ACHN (cell line): Measurements from ENCODE around the gene NTRK2.

Source experiments
- DNase-seq: peaks from one replicate; pipeline ENCODE4 v3.0.0-alpha.2; 2015
- in situ Hi-C: cut with HindIII; loops from 2 replicates; pipeline ENCODE4 v1.10.0; 2017; ENCODE audit warnings: low sequenced_read_pairs, low pct_ligation_motif_present, low pct_unique_long_range_greater_than_20kb

Gene NTRK2

GRCh38 chr9:84858364-84858763 lies 188.8 kb downstream of the NTRK2 start:
- no peak for DNase-seq
- in situ Hi-C loops, result no loop called here

DNA sequence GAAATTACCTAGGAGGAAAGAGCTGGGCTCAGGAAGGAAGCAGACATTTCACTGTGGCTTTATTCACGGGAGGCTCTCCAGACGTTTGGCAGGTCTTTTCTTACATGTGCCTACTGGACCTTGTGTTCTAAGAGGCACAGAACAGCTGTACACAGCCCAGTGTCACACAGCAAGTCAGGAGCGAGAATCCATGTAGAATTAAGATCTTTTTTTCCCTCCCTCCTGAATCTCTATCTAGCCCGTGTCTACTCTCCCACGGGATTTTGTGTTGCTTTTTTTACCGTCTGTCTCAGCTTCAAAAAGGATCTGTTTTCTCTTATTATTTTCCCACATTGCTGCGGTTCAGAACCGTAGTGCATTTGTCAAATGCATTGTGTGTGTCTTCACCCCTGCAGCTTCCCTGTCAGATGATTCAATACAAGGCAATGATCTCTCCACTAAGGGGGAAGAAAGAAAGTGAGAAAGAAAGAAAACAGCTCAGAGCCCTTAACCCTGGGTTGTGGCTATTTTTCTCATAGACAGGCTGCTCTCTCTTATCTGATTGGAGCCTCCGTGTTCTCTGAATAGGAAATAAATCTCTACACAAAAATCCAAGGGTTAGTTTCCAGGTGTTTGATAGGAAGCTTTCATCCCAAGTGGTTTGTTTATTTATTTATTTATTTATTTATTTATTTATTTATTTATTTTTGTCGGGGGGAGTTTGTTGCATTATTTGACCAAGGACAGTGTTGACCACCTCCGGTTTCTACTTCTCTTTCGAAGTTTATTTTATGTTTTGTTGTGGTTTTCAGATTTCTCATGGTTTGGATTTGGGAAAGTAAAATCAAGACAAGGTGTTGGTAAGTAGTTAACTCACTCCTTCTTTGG lies 191.0 kb downstream of the NTRK2 start:
- in situ Hi-C loops, result no loop called here
- no peak for DNase-seq

GRCh38 chr9:84861455-84861854 lies 191.9 kb downstream of the NTRK2 start:
- in situ Hi-C loops, result no loop called here
- no peak for DNase-seq

DNA sequence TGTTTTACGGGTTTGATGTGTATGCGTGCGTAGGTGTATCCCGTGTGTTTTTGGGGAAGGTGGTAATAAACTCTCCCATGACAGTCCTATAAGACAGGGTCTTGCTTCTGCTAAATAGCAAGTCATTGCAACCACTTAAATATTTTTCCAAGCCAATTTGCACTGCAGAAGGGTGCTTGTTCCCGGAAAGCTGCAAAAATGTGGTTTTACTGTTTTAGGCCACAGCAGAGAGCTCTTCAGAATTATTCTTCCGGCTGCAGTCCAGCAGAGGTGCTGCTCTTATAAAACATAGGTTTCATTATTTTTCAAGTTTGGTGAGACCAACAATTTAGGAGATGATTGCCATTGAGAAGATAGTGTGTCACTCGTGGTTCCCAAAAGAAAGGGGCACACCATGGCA lies 192.8 kb downstream of the NTRK2 start:
- in situ Hi-C loops, result no loop called here

DNA sequence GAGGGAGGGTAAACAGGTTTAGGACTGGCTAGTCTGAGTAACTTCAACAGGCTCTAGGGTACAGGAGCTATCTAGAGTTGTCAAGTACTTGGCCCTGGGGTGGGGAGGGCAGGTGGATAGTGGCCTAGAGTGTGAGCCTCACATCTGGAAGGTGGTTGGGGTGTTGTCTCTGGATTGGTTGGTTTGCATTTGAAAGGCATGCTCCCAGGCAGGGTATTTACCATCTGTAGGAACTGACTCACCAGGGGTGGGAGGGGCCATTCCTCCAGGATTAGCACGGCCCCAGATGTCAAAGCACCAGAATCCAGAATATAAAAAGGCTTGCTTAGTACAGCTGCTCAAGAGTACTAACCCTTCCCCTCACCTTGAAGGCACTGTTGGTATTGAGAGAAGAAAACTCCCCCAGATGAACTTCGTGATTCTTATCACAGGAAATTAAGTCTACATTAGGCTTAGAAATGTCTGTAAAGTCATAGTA lies 193.3 kb downstream of the NTRK2 start:
- in situ Hi-C loops, result no loop called here

More for the DNA sequence above, 192.8 kb downstream of the NTRK2 start:
- DNase-seq, result no peak

GRCh38 chr9:84863372-84863771 lies 193.8 kb downstream of the NTRK2 start:
- in situ Hi-C loops, result no loop called here
- DNase-seq, result no peak

More for the DNA sequence above, 193.3 kb downstream of the NTRK2 start:
- DNase-seq, result no peak

GRCh38 chr9:84866396-84867175 lies 197.1 kb downstream of the NTRK2 start:
- DNase-seq, result no peak
- in situ Hi-C loops, result no loop called here

DNA sequence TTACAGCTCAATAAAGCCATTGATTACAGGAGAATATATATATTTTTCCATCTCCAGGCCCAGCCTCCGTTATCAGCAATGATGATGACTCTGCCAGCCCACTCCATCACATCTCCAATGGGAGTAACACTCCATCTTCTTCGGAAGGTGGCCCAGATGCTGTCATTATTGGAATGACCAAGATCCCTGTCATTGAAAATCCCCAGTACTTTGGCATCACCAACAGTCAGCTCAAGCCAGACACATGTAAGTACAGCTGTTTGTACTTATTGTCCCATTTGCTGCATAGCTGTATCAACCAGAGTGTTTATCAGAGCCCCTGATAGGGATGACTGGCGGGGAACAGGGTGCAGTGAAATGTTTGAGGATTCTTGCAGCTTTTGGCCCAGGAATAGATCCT lies 197.7 kb downstream of the NTRK2 start:
- in situ Hi-C loops, result no loop called here
- DNase-seq, result no peak

DNA sequence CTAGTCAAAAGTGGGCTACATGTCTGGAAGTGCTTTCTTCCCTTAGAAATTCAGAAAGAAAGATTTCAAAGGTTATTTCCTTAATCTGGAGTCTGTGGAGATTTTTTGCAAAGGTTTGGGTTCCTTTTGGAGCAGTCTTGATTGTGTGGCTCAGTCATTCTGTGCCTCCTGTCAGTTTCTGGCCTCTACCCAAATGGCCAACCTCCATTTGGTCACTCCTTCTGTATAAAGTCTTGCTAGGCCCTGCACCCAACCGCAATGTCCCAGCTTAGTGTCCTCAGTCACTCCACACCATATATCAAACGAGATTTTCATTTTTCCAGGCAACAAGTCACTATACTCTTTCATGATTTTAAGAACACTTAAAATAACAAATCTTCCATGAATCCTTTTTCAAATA lies 199.6 kb downstream of the NTRK2 start:
- in situ Hi-C loops, result no loop called here

GRCh38 chr9:84871983-84872382 lies 202.5 kb downstream of the NTRK2 start:
- no peak for DNase-seq
- in situ Hi-C loops, result no loop called here

More for the DNA sequence above, 199.6 kb downstream of the NTRK2 start:
- no peak for DNase-seq

DNA sequence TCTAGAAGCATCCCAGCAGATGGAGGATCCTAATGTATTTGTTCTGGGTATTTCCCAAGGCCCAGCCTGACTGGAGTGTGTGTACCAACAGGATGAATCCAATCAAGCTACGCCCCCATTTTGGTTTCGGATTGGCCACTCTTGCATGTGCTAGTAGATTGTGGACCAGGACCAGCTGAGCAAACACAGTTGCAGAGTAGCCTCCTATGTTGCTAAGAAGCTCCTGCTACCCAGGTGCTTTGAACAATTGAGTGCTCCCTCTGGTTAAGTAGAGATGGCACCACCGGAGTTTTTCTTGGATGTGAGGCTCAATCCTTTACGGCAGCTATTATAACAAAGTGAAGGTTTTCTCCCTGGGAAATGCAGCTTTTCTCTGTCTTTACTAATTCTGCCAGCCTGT lies 204.5 kb downstream of the NTRK2 start:
- no peak for DNase-seq
- in situ Hi-C loops, result no loop called here

DNA sequence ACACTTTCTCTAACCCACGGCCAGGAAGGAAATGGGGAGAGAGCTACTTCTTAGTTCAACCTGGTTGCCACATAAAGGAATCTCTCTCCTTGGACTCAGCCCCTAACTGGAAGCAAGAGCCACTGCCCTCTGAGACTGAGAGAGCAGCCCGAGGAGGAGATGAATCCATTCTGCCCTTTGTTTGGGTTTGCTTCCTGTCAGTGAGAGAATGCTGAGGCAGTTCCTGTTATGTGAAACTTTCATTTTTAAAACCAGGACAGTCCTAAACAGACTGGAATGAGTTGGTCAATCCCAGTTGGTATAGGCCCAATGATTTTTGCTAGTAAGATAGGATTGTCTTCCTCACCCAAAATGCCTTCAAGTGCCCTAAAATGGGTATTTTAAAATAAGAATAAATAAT lies 205.1 kb downstream of the NTRK2 start:
- in situ Hi-C loops, result no loop called here

DNA sequence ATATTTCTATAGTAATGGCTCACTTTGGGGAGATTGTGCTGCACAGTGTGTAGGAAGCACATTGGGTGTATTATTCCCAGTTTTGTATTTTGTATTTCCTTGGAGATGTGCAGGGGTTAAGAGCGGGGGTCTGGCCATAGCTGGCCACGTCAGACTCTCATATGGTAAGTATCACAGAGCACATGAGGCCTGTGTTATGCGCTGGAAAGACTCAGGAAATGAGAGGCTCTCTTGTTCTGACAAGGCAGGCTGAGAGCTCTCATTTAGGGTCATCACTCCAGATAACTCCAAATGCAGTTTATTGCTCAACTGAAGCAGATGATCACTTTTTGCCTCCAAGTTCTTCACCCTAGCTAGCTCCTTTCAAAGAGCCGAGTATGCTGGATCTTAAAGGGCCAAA lies 205.7 kb downstream of the NTRK2 start:
- in situ Hi-C loops, result no loop called here
- DNase-seq, result no peak

More for the DNA sequence above, 205.1 kb downstream of the NTRK2 start:
- no peak for DNase-seq

- in situ Hi-C loops, result no loop called here
These were observed 210.1 kb downstream of the NTRK2 start for GRCh38 chr9:84879631-84880030.

GRCh38 chr9:84880835-84881234 lies 211.3 kb downstream of the NTRK2 start:
- DNase-seq, result no peak
- in situ Hi-C loops, result no loop called here

More at GRCh38 chr9:84879631-84880030, 210.1 kb downstream of the NTRK2 start:
- no peak for DNase-seq

GRCh38 chr9:84886866-84887265 lies 217.3 kb downstream of the NTRK2 start:
- no peak for DNase-seq

DNA sequence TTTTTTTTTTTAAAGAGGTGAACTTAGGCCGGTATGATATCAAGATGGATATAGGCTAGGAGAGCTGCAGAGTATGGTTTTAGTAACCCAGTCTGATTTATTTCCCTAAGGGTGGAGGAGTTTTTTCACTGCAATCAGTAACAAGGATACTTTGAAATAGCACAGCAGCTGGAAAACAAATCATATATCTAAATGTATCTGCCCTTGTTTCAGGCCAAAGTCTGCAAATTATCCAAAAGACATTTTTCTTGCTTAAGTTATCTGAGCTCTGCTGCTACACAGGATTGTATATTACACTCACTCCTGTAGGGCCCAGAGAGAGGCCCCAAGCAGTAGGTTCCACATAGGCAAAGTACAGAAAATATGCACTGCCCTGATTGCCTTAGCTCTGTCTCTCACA lies 222.4 kb downstream of the NTRK2 start:
- in situ Hi-C loops, result no loop called here

More at GRCh38 chr9:84886866-84887265, 217.3 kb downstream of the NTRK2 start:
- in situ Hi-C loops, result no loop called here

GRCh38 chr9:84893419-84894128 lies 224.0 kb downstream of the NTRK2 start:
- no peak for DNase-seq
- in situ Hi-C loops, result no loop called here

More for the DNA sequence above, 222.4 kb downstream of the NTRK2 start:
- no peak for DNase-seq

DNA sequence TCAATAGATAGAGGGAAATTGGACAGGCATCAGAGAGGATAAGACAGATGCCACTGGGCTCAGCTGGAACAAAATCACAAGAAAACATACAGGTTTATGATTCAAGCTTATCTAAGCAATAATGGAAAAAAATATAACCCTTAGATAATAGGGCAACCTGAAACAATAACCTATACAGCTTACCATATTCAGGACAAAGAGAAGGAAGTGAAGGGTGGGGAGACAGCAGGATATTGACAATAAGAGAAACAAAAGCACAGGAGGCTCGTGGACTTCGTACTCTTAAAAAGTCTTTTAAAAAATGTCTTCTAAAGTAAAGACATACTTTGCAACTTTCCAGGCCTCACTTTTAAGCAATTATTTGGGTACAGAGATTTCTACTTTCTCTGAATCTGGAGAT lies 225.3 kb downstream of the NTRK2 start:
- DNase-seq, result no peak
- in situ Hi-C loops, result no loop called here
